Endothelial cell of coronary artery (primary cell): Measurements from ENCODE around the gene MCCC2. TPM values are rescaled to one million over a fixed set of nuclear protein-coding genes. Genes with fewer than 3 reads are reported as not detected.

Experiments used
- total RNA-seq: library from RNA; depleted of rRNA; stranded (reverse); fragments of >200 nt; gene quantifications from 2 replicates; pipeline ENCODE4 v1.2.3, GENCODE V29; 2014

Gene MCCC2
- total RNA-seq, result 15.5 and 16.8 TPM in 2 replicates

GRCh38 chr5:71586941-71587765 lies at the start of gene MCCC2:
Gene MCCC2, plus strand, starts transcription at chr5:71587340. Its CDS starts 86 bp downstream, at chr5:71587426.

Other genes with a start within 250 kb of the MCCC2 start
- gene BDP1, start 131.7 kb upstream of the MCCC2 start, total RNA-seq, result 23.0 and 27.8 TPM in 2 replicates
- gene CARTPT, start 131.9 kb downstream of the MCCC2 start, total RNA-seq, result not detected in 2 replicates